HG03039 (cell line): ENCODE data around the gene PTPN6.

ENCODE experiments used
- ATAC-seq: cut with Tn5 transposase; IDR thresholded peaks from one replicate; pipeline ENCODE4 v1.9.1; 2021; ENCODE audit warnings: mild to moderate bottlenecking, moderate library complexity; ENCODE audit not compliant: unreplicated experiment

PTPN6 gene

GRCh38 chr12:6921996-6922946, 28.9 kb upstream of the PTPN6 start:
- no peak for ATAC-seq

- no peak for ATAC-seq
Measured at GRCh38 chr12:6923003-6923732, 28.0 kb upstream of the PTPN6 start.

GRCh38 chr12:6923851-6924250, 27.3 kb upstream of the PTPN6 start:
- no peak for ATAC-seq

GRCh38 chr12:6925239-6925539, 26.0 kb upstream of the PTPN6 start:
- ATAC-seq: no peak

GRCh38 chr12:6925540-6926279, 25.4 kb upstream of the PTPN6 start:
- no peak for ATAC-seq

GRCh38 chr12:6927379-6928021, 23.7 kb upstream of the PTPN6 start, which contains the start of gene ATN1:
ATN1 (plus strand) TSS chr12:6927959; CDS start chr12:6934002, 6,043 bp downstream.
- ATAC-seq: no peak

GRCh38 chr12:6928022-6928702, 23.0 kb upstream of the PTPN6 start:
- ATAC-seq: no peak

- no peak for ATAC-seq
Measured at GRCh38 chr12:6928703-6929407, 22.3 kb upstream of the PTPN6 start.

GRCh38 chr12:6929466-6930452, 21.4 kb upstream of the PTPN6 start:
- no peak for ATAC-seq

- no peak for ATAC-seq
Measured at GRCh38 chr12:6932766-6933165, 18.4 kb upstream of the PTPN6 start.

GRCh38 chr12:6934110-6934509, 17.0 kb upstream of the PTPN6 start:
- no peak for ATAC-seq

GRCh38 chr12:6935371-6936193, 15.6 kb upstream of the PTPN6 start:
- no peak for ATAC-seq

- ATAC-seq: no peak
Measured at GRCh38 chr12:6936194-6936635, 14.9 kb upstream of the PTPN6 start.

- no peak for ATAC-seq
Measured at GRCh38 chr12:6936636-6937480, 14.3 kb upstream of the PTPN6 start.

- peak; percentile 88 for ATAC-seq
Measured at GRCh38 chr12:6937481-6938352, 13.4 kb upstream of the PTPN6 start.
